Endodermal cell (in vitro differentiated cells): ENCODE measurements around the gene NLE1. TPM values are rescaled to one million over a fixed set of nuclear protein-coding genes. Genes with fewer than 3 reads are reported as not detected.

Experiments used
- DNase-seq: peaks from one replicate; pipeline ENCODE4 v3.0.0-alpha.2; 2017
- H3K27ac ChIP-seq: 2 replicates; pipeline ENCODE4 v1.5.1; 2013; ENCODE audit warnings: mild to moderate bottlenecking, low read depth, low read length, moderate library complexity
- H3K27me3 ChIP-seq: 2 replicates; pipeline ENCODE4 v1.6.1; 2013; ENCODE audit warnings: mild to moderate bottlenecking, low read length, moderate library complexity; ENCODE audit not compliant: insufficient read depth, control insufficient read depth, poor library complexity, severe bottlenecking
- H3K36me3 ChIP-seq: 2 replicates; pipeline ENCODE4 v1.7.0; 2013; ENCODE audit warnings: mild to moderate bottlenecking, low read length, moderate library complexity; ENCODE audit not compliant: control insufficient read depth, insufficient read depth
- H3K4me1 ChIP-seq: one replicate; pipeline ENCODE4 v1.7.0; 2013; ENCODE audit warnings: low read length; ENCODE audit not compliant: control insufficient read depth, insufficient read depth
- H3K4me3 ChIP-seq: 2 replicates; pipeline ENCODE4 v1.5.1; 2013; ENCODE audit warnings: mild to moderate bottlenecking, low read length, moderate library complexity
- H3K9ac ChIP-seq: 2 replicates; pipeline ENCODE4 v1.6.1; 2013; ENCODE audit warnings: mild to moderate bottlenecking, low read length, moderate library complexity; ENCODE audit not compliant: poor library complexity, severe bottlenecking; ENCODE audit errors: extremely low read depth
- H3K9me3 ChIP-seq: 2 replicates; pipeline ENCODE4 v1.6.1; 2013; ENCODE audit warnings: mild to moderate bottlenecking, low read length, moderate library complexity; ENCODE audit not compliant: control insufficient read depth
- H3K27ac Mint-ChIP-seq: 2 replicates; pipeline ENCODE4 v1.8.0; 2020; ENCODE audit warnings: mixed read lengths
- H3K27me3 Mint-ChIP-seq: 2 replicates; pipeline ENCODE4 v1.8.0; 2021; ENCODE audit warnings: mild to moderate bottlenecking, mixed read lengths; ENCODE audit not compliant: insufficient read depth
- H3K36me3 Mint-ChIP-seq: 2 replicates; pipeline ENCODE4 v1.8.0; 2020; ENCODE audit warnings: low read depth, mixed read lengths
- H3K4me1 Mint-ChIP-seq: 2 replicates; pipeline ENCODE4 v1.8.0; 2020; ENCODE audit warnings: mixed read lengths
- H3K4me3 Mint-ChIP-seq: 2 replicates; pipeline ENCODE4 v1.8.0; 2020; ENCODE audit warnings: mild to moderate bottlenecking, moderate library complexity, mixed read lengths
- H3K9me3 Mint-ChIP-seq: 2 replicates; pipeline ENCODE4 v1.8.0; 2020; ENCODE audit warnings: mild to moderate bottlenecking, mixed read lengths
- CTCF ChIP-seq: fragments of 200-600 bp; sonication (generic); conservative IDR thresholded peaks from 2 replicates; pipeline ENCODE4 v1.5.0; 2021; ENCODE audit warnings: antibody characterized with exemption, mild to moderate bottlenecking
- WGBS, 2 experiments: methylation state at CpG; one replicate each; pipeline versions ENCODE4 v1.1.5 to v1.1.7; 2013; ENCODE audit warnings: missing lambda C conversion rate in 2 of 2, mixed read lengths in 1 of 2; ENCODE audit not compliant: insufficient coverage in 1 of 2, insufficient read length in 1 of 2; 5-methylcytosine and 5-hydroxymethylcytosine counted together
- long read RNA-seq, 4 experiments: library from polyadenylated mRNA in 2 of 4; library from RNA in 1 of 4; library from capped mRNA in 1 of 4; stranded (forward) in 3 of 4; unstranded in 1 of 4; transcript quantifications; one replicate each; pipeline ENCODE4 v2.0.0, GENCODE V29; 2020 to 2021; ENCODE audit warnings: inconsistent platforms in 1 of 4
- polyA plus RNA-seq, 2 experiments: library from polyadenylated mRNA; stranded (reverse); fragments of 50-300 nt; gene quantifications; one replicate each; pipeline ENCODE4 v1.2.3, GENCODE V29; 2013
- total RNA-seq, 2 donors: library from RNA; stranded (reverse); fragmentation: NEBNext Ultra II Directional in 1 of 2; extraction: Animal tissue kit (Norgen Biotek cat#: 25700) in 1 of 2; gene quantifications; 2 replicates in 1 of 2; 3 replicates in 1 of 2; pipeline ENCODE4 v1.2.1, GENCODE V29; 2021

The NLE1 gene
- 10 to 100 TPM; 20.7 to 26.9 TPM for total RNA-seq
- 18.1 TPM for polyA plus RNA-seq (2013, experiment 1 of 2)
- 15.7 TPM for polyA plus RNA-seq (2013, experiment 2 of 2)
- long read RNA-seq, experiment 1, full-length matches to known transcripts: 1 of 12 reads
- long read RNA-seq, experiment 1, partial matches to known transcripts: 1 of 12 reads
- long read RNA-seq, experiment 1, other reads (novel, unspliced or antisense): 10 of 12 reads
- long read RNA-seq, experiment 2, full-length matches to known transcripts: 24 of 30 reads
- long read RNA-seq, experiment 2, partial matches to known transcripts: 1 of 30 reads
- long read RNA-seq, experiment 2, other reads (novel, unspliced or antisense): 5 of 30 reads
- long read RNA-seq, experiment 3, full-length matches to known transcripts: 120 of 142 reads
- long read RNA-seq, experiment 3, partial matches to known transcripts: 2 of 142 reads
- long read RNA-seq, experiment 3, other reads (novel, unspliced or antisense): 20 of 142 reads
- long read RNA-seq, experiment 4, transcript NLE1-202 (13 exons, 2,588 nt): major isoform, 11 of 17 reads
- long read RNA-seq, experiment 4, partial matches to known transcripts: 3 of 17 reads
- long read RNA-seq, experiment 4, other reads (novel, unspliced or antisense): 3 of 17 reads

- WGBS, 2 experiments: 1% methylated on average over 18 to 65 of the region's 65 CpGs
- peak within 1 kb of the TSS; percentile 98 for H3K4me3 ChIP-seq
- no peaks in the 10 kb centered on the region for H3K4me1 ChIP-seq
- H3K36me3 ChIP-seq: peaks cover 28% of the 10 kb centered on the region
- Mint-ChIP-seq H3K27ac (peak within 1 kb of the TSS; percentile 62), H3K4me3 (peak within 1 kb of the TSS; percentile 82), H3K4me1 (no peaks in the 10 kb centered on the region), H3K9me3 (no peaks in the 10 kb centered on the region), H3K27me3 (no peaks in the 10 kb centered on the region), H3K36me3 (peaks cover 25% of the 10 kb centered on the region)
- no peaks in the 10 kb centered on the region for H3K9me3 ChIP-seq
- peak; percentile 98 for DNase-seq
- H3K9ac ChIP-seq: peak within 1 kb of the TSS; percentile 73
- H3K27me3 ChIP-seq: no peaks in the 10 kb centered on the region
- peak within 1 kb of the TSS; percentile 36 for H3K27ac ChIP-seq
- peak; percentile 97 for TF ChIP-seq CTCF
These were observed at the start of gene NLE1 for GRCh38 chr17:35141681-35142466. Gene NLE1, minus strand, starts transcription at chr17:35142303. Its CDS starts 28 bp downstream, at chr17:35142275.

- Mint-ChIP-seq H3K4me3 (no peak overlapping the region), H3K9me3 (peaks cover 21% of the 10 kb centered on the region), H3K27ac (no peak overlapping the region), H3K36me3 (no peaks in the 10 kb centered on the region), H3K4me1 (no peaks in the 10 kb centered on the region), H3K27me3 (no peaks in the 10 kb centered on the region)
- TF ChIP-seq CTCF: no peak
- H3K9ac ChIP-seq: no peak overlapping the region
- no peak overlapping the region for H3K4me3 ChIP-seq
- no peaks in the 10 kb centered on the region for H3K36me3 ChIP-seq
- DNase-seq: no peak
- H3K4me1 ChIP-seq: no peaks in the 10 kb centered on the region
- H3K27ac ChIP-seq: no peak overlapping the region
- WGBS, 2 experiments: 87 to 92% methylated on average over 11 of the region's 11 CpGs
- H3K27me3 ChIP-seq: peaks cover 8% of the 10 kb centered on the region
- peaks cover 2% of the 10 kb centered on the region for H3K9me3 ChIP-seq
These were observed 49.0 kb upstream of the NLE1 start for GRCh38 chr17:35191001-35191695.

GRCh38 chr17:35189291-35189690 lies 47.2 kb upstream of the NLE1 start:
- H3K4me3 ChIP-seq: no peak overlapping the region
- 86 to 96% methylated on average over 3 of the region's 3 CpGs for WGBS, 2 experiments
- peaks cover 8% of the 10 kb centered on the region for H3K9me3 Mint-ChIP-seq
- no peak overlapping the region for H3K4me3 Mint-ChIP-seq
- no peaks in the 10 kb centered on the region for H3K36me3 Mint-ChIP-seq
- no peaks in the 10 kb centered on the region for H3K4me1 Mint-ChIP-seq
- no peaks in the 10 kb centered on the region for H3K36me3 ChIP-seq
- TF ChIP-seq CTCF: no peak
- no peaks in the 10 kb centered on the region for H3K4me1 ChIP-seq
- no peak for DNase-seq
- no peaks in the 10 kb centered on the region for H3K9me3 ChIP-seq
- no peak overlapping the region for H3K27ac Mint-ChIP-seq
- peaks cover 8% of the 10 kb centered on the region for H3K27me3 ChIP-seq
- H3K27ac ChIP-seq: no peak overlapping the region
- H3K27me3 Mint-ChIP-seq: no peaks in the 10 kb centered on the region
- no peak overlapping the region for H3K9ac ChIP-seq
